ENCODE measurements around the gene DEFB125. TPM values are rescaled to one million over a fixed set of nuclear protein-coding genes. Genes with fewer than 3 reads are reported as not detected.
"Not testable (repeated sequence)": the region's sequence is repeated elsewhere in the genome, so short reads cannot be mapped to it uniquely, and the experiment has no call there.

DEFB125 gene, protein sequence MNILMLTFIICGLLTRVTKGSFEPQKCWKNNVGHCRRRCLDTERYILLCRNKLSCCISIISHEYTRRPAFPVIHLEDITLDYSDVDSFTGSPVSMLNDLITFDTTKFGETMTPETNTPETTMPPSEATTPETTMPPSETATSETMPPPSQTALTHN
- not detected for total RNA-seq
- long read RNA-seq: 0 reads

GRCh38 chr20:87401-87800 lies at the start of gene DEFB125:
DEFB125 (plus strand) TSS chr20:87672; CDS start chr20:87710, 38 bp downstream.
- intact Hi-C loops (cut with DNase I, micrococcal nuclease): no loop called here
- DNase-seq: no peak

GRCh38 chr20:60035-60918 lies 27.2 kb upstream of the DEFB125 start:
- intact Hi-C loops (cut with DNase I, micrococcal nuclease): no loop called here
- DNase-seq: no peak
- ATAC-seq: no peak

More at GRCh38 chr20:87401-87800, at the start of gene DEFB125:
- ATAC-seq: no peak

- ATAC-seq (no peak), DNase-seq (no peak)
- intact Hi-C loops (cut with DNase I, micrococcal nuclease): no loop called here
Measured at GRCh38 chr20:61230-61629, 26.2 kb upstream of the DEFB125 start.

GRCh38 chr20:61757-62156 lies 25.7 kb upstream of the DEFB125 start:
- intact Hi-C loops (cut with DNase I, micrococcal nuclease): no loop called here
- no peak for ATAC-seq

DNA sequence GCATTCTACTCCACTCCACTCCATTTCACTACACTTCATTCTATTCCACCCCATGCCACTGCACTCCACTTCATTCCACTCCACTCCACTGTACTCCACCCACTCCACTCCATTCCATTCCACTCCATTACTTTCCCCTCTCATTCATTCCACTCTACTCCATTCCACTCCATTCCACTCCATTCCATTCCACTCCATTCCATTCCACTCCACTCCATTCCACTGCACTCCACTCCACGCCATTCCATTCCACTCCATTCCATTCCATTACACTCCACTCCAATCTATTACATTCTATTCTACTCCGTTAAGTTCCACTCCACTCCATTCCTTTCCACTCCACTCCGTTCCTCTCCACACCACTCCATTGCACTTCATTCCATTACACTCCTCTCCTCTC lies 25.0 kb upstream of the DEFB125 start:
- intact Hi-C loops (cut with DNase I, micrococcal nuclease): no loop called here
- DNase-seq: no peak
- no peak for ATAC-seq

More at GRCh38 chr20:61757-62156, 25.7 kb upstream of the DEFB125 start:
- DNase-seq: no peak

DNA sequence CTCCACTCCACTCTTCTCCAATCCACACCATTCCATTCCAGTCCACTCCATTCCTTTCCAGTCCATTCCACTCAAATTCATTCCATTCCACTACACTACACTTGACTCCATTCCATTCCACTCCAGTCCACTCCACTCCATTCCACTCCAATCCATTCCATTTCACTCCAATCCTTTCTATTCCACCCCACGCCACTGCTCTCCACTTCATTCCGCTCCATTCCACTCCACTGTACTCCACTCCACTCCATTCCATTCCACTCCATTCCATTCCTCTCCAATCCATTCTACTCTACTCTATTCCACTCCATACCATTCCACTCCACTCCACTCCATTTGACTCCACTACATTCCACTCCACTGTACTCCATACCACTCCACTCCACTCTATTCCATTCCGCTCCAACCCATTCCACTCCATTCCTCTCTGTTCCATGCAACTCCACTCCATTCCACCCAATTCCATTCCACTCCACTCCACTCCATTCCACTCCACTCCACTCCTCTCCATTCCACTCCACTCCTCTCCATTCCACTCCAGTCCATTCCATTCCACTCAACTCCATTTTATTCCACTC lies 23.4 kb upstream of the DEFB125 start:
- intact Hi-C loops (cut with DNase I, micrococcal nuclease): no loop called here
- ATAC-seq (no peak), DNase-seq (no peak)

DNA sequence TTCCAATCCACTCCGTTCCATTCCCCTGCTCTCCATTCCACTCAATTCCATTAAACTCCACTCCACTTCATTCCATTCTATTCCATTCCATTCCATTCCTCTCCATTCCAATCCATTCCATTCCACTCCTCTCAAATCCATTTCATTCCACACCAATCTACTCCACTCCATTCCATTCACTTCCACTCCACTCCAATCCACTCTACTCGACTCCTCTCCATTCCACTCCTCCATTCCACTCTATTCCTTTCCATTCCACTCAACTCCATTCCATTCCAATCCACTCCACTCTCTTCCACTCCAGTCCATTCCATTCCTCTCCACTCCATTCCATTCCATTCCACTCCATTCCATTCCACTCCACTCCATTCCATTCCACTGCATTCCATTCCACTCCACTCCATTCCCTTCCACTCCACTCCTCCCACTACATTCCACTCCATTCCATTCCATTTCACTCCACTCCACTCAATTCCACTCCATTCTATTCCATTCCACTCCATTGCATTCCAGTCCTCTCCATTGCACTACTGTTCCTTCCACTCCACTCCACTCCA lies 22.6 kb upstream of the DEFB125 start:
- no peak for ATAC-seq
- no peak for DNase-seq
- intact Hi-C loops (cut with DNase I, micrococcal nuclease): no loop called here

GRCh38 chr20:77231-77630 lies 10.2 kb upstream of the DEFB125 start:
- intact Hi-C loops (cut with DNase I, micrococcal nuclease): no loop called here
- ATAC-seq: no peak

DNA sequence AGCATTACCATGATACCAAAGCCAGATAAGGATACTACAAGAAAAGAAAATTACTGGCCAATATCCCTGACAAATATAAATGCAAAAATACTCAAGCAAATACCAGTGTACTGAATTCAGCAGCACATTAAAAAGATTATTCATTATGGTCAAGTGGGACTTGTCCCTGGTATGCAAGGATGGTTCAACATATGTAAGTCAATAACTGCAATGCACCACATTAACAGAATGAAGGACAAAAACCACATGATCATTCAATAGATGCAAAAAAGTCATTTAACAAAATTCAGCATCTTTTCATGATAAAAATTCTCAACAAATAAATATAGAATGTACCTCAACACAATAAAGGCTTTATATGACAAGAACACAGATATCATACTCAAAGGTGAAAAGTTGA lies 9.1 kb upstream of the DEFB125 start:
- DNase-seq (no peak), ATAC-seq (no peak)
- intact Hi-C loops (cut with DNase I, micrococcal nuclease): no loop called here

More at GRCh38 chr20:77231-77630, 10.2 kb upstream of the DEFB125 start:
- DNase-seq: no peak

GRCh38 chr20:79565-79964 lies 7.9 kb upstream of the DEFB125 start:
- ATAC-seq (peak; percentile 98), DNase-seq (peak in 1 of 2 donors; percentile 18)
- intact Hi-C loops (cut with DNase I, micrococcal nuclease): no loop called here

DNA sequence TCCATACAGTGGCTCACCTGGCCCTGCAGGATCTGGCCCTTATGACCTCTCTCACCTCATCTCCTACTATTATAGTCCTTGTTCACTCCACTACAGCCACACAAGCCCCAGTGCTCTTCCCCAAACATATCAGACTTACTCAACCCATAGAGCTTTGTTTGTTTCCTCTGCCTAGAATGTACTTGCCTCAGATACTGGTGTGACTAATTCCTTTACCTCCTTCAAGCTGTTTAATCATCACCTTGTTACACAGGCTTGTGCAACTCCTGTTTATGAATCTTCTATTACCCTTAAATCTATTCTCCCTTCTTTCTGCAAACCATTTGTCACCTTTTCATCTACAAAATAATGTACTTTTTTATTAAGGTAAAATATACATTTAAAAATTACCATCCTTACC lies 3.2 kb downstream of the DEFB125 start:
- DNase-seq (no peak), ATAC-seq (no peak)
- intact Hi-C loops (cut with DNase I, micrococcal nuclease): no loop called here

GRCh38 chr20:93641-94040 lies 6.2 kb downstream of the DEFB125 start:
- ATAC-seq: no peak
- intact Hi-C loops (cut with DNase I, micrococcal nuclease): no loop called here

DNA sequence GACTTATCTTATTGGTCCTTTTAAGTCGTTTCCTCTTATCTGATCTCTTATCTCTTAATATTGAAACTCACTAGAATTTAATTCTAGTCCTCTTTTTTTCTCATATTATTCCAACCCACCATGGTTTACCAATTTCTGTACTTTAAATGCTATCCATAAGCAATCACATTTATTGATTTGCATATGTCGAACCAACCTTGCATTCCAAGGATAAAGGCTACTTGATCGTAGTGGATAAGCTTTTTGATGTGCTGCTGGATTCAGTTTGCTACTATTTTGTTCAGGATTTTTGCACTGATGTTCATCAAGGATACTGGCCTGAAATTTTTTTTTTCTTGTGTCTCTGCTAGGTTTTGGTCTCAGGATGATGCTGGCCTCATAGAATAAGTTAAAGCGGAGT lies 7.7 kb downstream of the DEFB125 start:
- no peak for DNase-seq
- intact Hi-C loops (cut with DNase I, micrococcal nuclease): no loop called here
- ATAC-seq: no peak

More at GRCh38 chr20:93641-94040, 6.2 kb downstream of the DEFB125 start:
- DNase-seq: no peak

DNA sequence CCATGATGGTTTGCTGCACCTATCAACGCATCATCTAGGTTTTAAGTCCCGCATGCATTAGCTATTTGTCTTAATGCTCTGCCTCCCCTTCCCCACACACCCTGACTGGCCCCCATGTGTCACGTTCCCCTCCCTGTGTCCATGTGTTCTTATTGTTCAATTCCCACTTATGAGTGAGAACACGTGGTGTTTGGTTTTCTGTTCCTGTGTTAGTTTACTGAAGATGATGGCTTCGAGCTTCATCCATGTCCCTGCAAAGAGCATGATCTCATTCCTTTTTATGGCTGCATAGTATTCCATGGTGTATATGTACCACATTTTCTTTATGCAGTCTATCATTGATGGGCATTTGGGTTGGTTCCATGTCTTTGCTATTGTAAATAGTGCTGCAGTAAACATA lies 10.2 kb downstream of the DEFB125 start:
- DNase-seq; intact Hi-C loops (cut with DNase I, micrococcal nuclease); ATAC-seq: not testable (repeated sequence)

DNA sequence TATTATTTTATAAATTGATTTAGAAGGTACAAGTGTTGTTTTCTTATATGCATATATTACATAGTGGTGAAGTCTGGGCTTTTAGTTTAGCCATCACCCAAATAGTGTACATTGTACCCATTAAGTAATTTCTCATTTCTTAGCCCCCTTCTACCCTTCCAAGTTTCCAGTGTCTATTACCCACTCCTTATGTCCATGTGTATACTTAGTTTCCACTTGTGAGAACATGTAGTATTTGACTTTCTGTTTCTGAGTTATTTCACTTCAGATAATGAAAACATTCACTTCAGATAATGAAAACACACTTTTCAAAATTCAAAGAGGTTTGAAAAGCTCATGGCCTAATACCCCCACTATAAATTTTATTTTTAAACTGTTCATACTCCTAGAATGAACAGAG lies 14.5 kb downstream of the DEFB125 start:
- intact Hi-C loops (cut with DNase I, micrococcal nuclease): no loop called here
- ATAC-seq: no peak
- no peak for DNase-seq

- intact Hi-C loops (cut with DNase I, micrococcal nuclease): no loop called here
- DNase-seq (no peak), ATAC-seq (no peak)
Measured at GRCh38 chr20:103456-103855, 16.0 kb downstream of the DEFB125 start.

GRCh38 chr20:112396-112795 lies 24.9 kb downstream of the DEFB125 start:
- intact Hi-C loops (cut with DNase I, micrococcal nuclease): no loop called here
- no peak for DNase-seq
- no peak for ATAC-seq

DNA sequence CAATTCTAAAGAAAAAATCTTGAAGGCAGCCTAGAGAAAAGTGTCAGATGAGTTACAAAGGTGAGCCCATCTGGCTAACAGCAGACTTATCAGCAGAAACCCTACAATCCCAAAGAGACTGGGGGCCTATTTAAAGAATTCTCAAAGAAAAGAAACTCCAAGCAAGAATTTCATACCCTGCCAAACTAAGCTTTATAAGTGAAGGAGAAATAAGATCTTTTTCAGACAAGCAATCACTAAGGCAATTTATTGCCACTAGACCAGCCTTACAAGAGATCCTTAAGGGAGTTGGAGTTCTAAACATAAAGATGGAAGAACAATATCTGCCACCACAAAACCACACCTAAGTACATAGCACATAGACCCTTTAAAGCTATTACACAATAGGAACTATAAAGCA lies 30.0 kb downstream of the DEFB125 start:
- ATAC-seq: no peak
- no peak for DNase-seq
- intact Hi-C loops (cut with DNase I, micrococcal nuclease): no loop called here

DNA sequence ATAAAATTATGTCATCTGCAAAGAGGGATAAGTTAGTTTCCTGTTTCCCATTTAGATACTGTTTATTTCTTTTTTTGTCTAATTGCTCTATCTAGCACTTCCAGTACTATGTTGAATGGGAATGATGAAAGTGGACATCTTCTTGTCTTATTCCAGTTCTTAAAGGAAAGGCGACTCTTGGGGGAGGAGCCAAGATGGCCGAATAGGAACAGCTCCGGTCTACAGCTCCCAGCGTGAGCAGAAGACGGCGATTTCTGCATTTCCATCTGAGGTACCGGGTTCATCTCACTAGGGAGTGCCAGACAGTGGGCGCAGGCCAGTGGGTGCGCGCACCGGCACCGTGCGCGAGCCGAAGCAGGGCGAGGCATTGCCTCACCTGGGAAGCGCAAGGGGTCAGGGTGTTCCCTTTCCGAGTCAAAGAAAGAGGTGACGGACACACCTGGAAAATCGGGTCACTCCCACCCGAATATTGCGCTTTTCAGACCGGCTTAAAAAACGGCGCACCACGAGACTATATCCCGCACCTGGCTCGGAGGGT lies 42.4 kb downstream of the DEFB125 start:
- ATAC-seq; DNase-seq; intact Hi-C loops (cut with DNase I, micrococcal nuclease): not testable (repeated sequence)

Measured in left colon (tissue), 2 donors.